NCI-H748 treated with DMSO at 0.1 percent for 48 hours (cell line): ENCODE measurements around the gene CLCC1.

Experiments
- DNase-seq: peaks from one replicate; lab custom pipeline; 2025; lab: John Stamatoyannopoulos, UW

CLCC1 gene

GRCh38 chr1:108916788-108917187, 46.5 kb downstream of the CLCC1 start:
- DNase-seq = no peak
